Psoas muscle (tissue), 8 donors: ENCODE results near the gene APLN. TPM values are rescaled to one million over a fixed set of nuclear protein-coding genes. Genes with fewer than 3 reads are reported as not detected.

Source experiments
- ATAC-seq, 4 donors: fragments of 200-7000 bp; cut with Tn5 transposase; one replicate each; pipeline ENCODE4 v1.9.1; 2020; ENCODE audit warnings: moderate library complexity in 3 of 4, mild to moderate bottlenecking in 2 of 4
- DNase-seq, 2 donors: peaks; one replicate each; pipeline ENCODE4 v3.0.0-alpha.2; 2020
- H3K27ac ChIP-seq: fragments of 200-600 bp; one replicate; pipeline ENCODE4 v1.8.0; 2022
- H3K27me3 ChIP-seq, 3 donors: fragments of 200-600 bp in 1 of 3; one replicate each; pipeline versions ENCODE4 v1.6.1 to v1.8.0; 2013 to 2022; ENCODE audit warnings: low read length in 2 of 3, mild to moderate bottlenecking in 2 of 3, moderate library complexity in 1 of 3; ENCODE audit not compliant: insufficient read depth in 3 of 3
- H3K36me3 ChIP-seq, 2 donors: fragments of 200-600 bp in 1 of 2; one replicate each; pipeline versions ENCODE4 v1.6.1 to v1.8.0; 2013 to 2022; ENCODE audit warnings: low read depth in 1 of 2, mild to moderate bottlenecking in 1 of 2, moderate library complexity in 1 of 2; ENCODE audit not compliant: insufficient read depth in 1 of 2
- H3K4me1 ChIP-seq: fragments of 200-600 bp; one replicate; pipeline ENCODE4 v1.8.0; 2022
- H3K4me3 ChIP-seq: fragments of 200-600 bp; one replicate; pipeline ENCODE4 v1.8.0; 2022; ENCODE audit warnings: mild to moderate bottlenecking
- H3K9me3 ChIP-seq: fragments of 200-600 bp; one replicate; pipeline ENCODE4 v1.8.0; 2022
- WGBS, 3 donors: extraction: QIAGEN DNeasy Blood & Tissue Kit; methylation state at CpG; one replicate each; pipeline versions ENCODE4 v1.1.6 to v1.1.7; 2013; 5-methylcytosine and 5-hydroxymethylcytosine counted together
- intact Hi-C, 2 donors: fragments of 100-400 bp; cut with DNase I; formaldehyde crosslinking; loops; one replicate each; pipeline versions ENCODE4 v1.11.0 to v1.14.2; 2022
- polyA plus RNA-seq, 3 donors: library from polyadenylated mRNA; stranded (reverse); fragments of 200-250 nt; gene quantifications; one replicate each; pipeline ENCODE4 v1.2.3, GENCODE V29; 2013
- total RNA-seq, 4 donors: library from RNA; stranded (reverse); fragmentation: NEBNext Ultra II Directional in 2 of 4; extraction: Animal tissue kit (Norgen Biotek cat#: 25700) in 2 of 4; gene quantifications; one replicate each; pipeline versions ENCODE4 v1.2.1 to v1.2.4, GENCODE V29; 2021 to 2023
- TF ChIP-seq, protein P1 (sequence below): fragments of 200-600 bp; IDR thresholded peaks from one replicate; pipeline ENCODE4 v1.8.0; 2022; ENCODE audit warnings: antibody characterized with exemption
- donor health status: healthy with polysubstance abuse.
- donor health status: DM: no; HTN: no; CAD: no; lungs with moderate emphysema.
- donor health status: Bipolar disorder and iron deficiency.
- donor health status: healthy.
- donor health status: DM: yes; HTN: yes; CAD: no.
- donor health status: DM: no; HTN: no; CAD: no.
- donor health status: DM: no; HTN: no; CAD: no.
- donor health status: DM: yes; HTN: yes; CAD: no.

The APLN gene
- total and polyA plus RNA-seq, 7 donors = 0.13 to 4.1 (median 0.86) TPM

DNA sequence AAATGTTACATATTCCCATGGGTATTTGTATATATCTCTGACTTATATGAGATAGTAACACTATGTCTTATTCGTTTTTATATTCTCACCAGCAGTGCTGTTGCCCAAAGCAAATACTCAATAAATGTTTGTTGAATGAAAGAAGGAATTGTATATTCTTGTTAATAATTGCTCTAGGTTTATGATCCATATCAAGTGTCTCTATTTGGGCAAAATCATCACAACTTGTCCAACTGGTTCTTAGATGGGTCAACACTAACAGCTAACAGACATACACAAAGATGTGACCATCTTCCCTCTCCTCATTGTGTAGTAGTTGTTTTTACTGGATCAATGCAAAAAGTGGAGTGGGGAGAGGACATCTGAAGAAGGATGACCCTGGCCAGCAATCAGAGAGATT, 6.6 kb upstream of the APLN start:
- intact Hi-C loops = no loop called here
- no peak for ATAC-seq
- no peaks in the 10 kb centered on the region for H3K4me1 ChIP-seq
- no peak for DNase-seq
- peaks cover 0 to 11% (median 0%) of the 10 kb centered on the region in 3 donors for H3K27me3 ChIP-seq
- no peak overlapping the region for H3K27ac ChIP-seq
- no peaks in the 10 kb centered on the region for H3K36me3 ChIP-seq
- 55 to 86% (median 85%) methylated on average over 1 of the region's 1 CpG for WGBS, 3 donors
- TF ChIP-seq, protein P1, sequence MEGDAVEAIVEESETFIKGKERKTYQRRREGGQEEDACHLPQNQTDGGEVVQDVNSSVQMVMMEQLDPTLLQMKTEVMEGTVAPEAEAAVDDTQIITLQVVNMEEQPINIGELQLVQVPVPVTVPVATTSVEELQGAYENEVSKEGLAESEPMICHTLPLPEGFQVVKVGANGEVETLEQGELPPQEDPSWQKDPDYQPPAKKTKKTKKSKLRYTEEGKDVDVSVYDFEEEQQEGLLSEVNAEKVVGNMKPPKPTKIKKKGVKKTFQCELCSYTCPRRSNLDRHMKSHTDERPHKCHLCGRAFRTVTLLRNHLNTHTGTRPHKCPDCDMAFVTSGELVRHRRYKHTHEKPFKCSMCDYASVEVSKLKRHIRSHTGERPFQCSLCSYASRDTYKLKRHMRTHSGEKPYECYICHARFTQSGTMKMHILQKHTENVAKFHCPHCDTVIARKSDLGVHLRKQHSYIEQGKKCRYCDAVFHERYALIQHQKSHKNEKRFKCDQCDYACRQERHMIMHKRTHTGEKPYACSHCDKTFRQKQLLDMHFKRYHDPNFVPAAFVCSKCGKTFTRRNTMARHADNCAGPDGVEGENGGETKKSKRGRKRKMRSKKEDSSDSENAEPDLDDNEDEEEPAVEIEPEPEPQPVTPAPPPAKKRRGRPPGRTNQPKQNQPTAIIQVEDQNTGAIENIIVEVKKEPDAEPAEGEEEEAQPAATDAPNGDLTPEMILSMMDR = no peak
- no peaks in the 10 kb centered on the region for H3K9me3 ChIP-seq
- H3K4me3 ChIP-seq = no peak overlapping the region

GRCh38 chrX:129659861-129660260, 5.1 kb upstream of the APLN start:
- WGBS, 3 donors = 79 to 95% (median 94%) methylated on average over 4 to 5 of the region's 5 CpGs
- Histone ChIP-seq H3K27ac (no peak overlapping the region), H3K9me3 (no peaks in the 10 kb centered on the region), H3K27me3 (peaks cover 0 to 5% (median 0%) of the 10 kb centered on the region in 3 donors), H3K36me3 (no peaks in the 10 kb centered on the region), H3K4me1 (no peaks in the 10 kb centered on the region), H3K4me3 (no peak overlapping the region)
- TF ChIP-seq, protein P1 = no peak
- intact Hi-C loops = loop anchor here in 1 of 2 donors (5.0 kb wide), 1 partner anchor 57 kb away; no protein-coding TSS in a partner anchor
- ATAC-seq (no peak), DNase-seq (no peak)

DNA sequence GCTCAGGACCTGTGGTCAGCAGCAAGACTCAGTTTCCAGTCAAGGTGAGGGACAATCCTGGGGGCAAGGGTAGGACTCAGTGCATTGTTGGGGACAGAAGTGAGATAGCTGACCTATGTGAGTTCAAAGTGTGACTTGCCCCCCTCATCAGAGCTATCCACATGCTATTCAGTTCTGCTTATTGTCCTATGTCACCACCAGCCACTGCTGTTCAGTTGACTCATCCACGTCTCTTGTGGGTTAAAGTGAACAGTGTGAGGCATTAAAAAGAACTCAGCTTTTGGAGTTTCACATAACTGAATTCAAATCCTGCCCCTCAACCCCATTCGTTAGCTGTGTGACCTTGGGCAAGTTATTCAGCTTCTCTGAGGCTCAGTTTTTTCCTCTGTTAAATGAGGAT, 4.4 kb upstream of the APLN start:
- Histone ChIP-seq H3K4me3 (no peak overlapping the region), H3K36me3 (no peaks in the 10 kb centered on the region), H3K27ac (no peak overlapping the region), H3K27me3 (peaks cover 0 to 4% (median 0%) of the 10 kb centered on the region in 3 donors), H3K9me3 (no peaks in the 10 kb centered on the region), H3K4me1 (no peaks in the 10 kb centered on the region)
- DNase-seq (no peak), ATAC-seq (no peak)
- 65 to 94% (median 90%) methylated on average over 2 of the region's 2 CpGs for WGBS, 3 donors
- TF ChIP-seq, protein P1 = no peak
- intact Hi-C loops = loop anchor here in 1 of 2 donors (5.0 kb wide), 1 partner anchor 58 kb away; no protein-coding TSS in a partner anchor

GRCh38 chrX:129658429-129658828, 3.7 kb upstream of the APLN start:
- no peak overlapping the region for H3K4me3 ChIP-seq
- H3K27me3 ChIP-seq = peaks cover 0 to 4% (median 0%) of the 10 kb centered on the region in 3 donors
- H3K36me3 ChIP-seq = no peaks in the 10 kb centered on the region
- intact Hi-C loops = loop anchor here in 1 of 2 donors (5.0 kb wide), 1 partner anchor 59 kb away; no protein-coding TSS in a partner anchor
- H3K4me1 ChIP-seq = no peaks in the 10 kb centered on the region
- 85 to 98% (median 97%) methylated on average over 5 of the region's 5 CpGs for WGBS, 3 donors
- no peak for ATAC-seq
- TF ChIP-seq, protein P1 = no peak
- no peaks in the 10 kb centered on the region for H3K9me3 ChIP-seq
- DNase-seq = no peak
- no peak overlapping the region for H3K27ac ChIP-seq
